ENCODE data around the gene CHURC1. TPM values are rescaled to one million over a fixed set of nuclear protein-coding genes. Genes with fewer than 3 reads are reported as not detected.

Gene CHURC1
- total and polyA plus RNA-seq, 4 donors: 18.8 to 174 (median 34.6) TPM

- TF ChIP-seq REST (IDR thresholded peaks at IDR 0.05) (peak; percentile 88), FOXA1 (IDR thresholded peaks at IDR 0.05) (peak; percentile 78), HNF4A (conservative IDR thresholded peaks at IDR 0.05) (peak; percentile 85 to 89), NR2F2 (IDR thresholded peaks at IDR 0.05) (peak; percentile 70), EGR1 (IDR thresholded peaks at IDR 0.05; ENCODE audit: low read depth in 2 of 2) (peak; percentile 20 to 27), GABPA (IDR thresholded peaks at IDR 0.05 in 1 of 2, conservative IDR thresholded peaks at IDR 0.05 in 1 of 2) (peak in 1 of 2 donors; percentile 49)
Observed at GRCh38 chr14:64942531-64943111, 28.4 kb downstream of the CHURC1 start, which contains the start of gene GPX2 (continued).

- Histone ChIP-seq H3K4me3 (ENCODE audit: low read depth in 1 of 3, low read length in 3 of 3) (no peak overlapping the region), H3K4me1 (ENCODE audit: control insufficient read depth in 4 of 4, insufficient read depth in 4 of 4, low read length in 3 of 4) (peaks cover 31 to 73% (median 57%) of the 10 kb centered on the region in 4 donors), H3K27ac (ENCODE audit: low read depth in 1 of 2, low read length in 2 of 2) (peak overlapping the region; percentile 22 to 39), H3K9ac (ENCODE audit: low read depth in 1 of 2, low read length in 2 of 2) (no peak overlapping the region), H3K9me3 (ENCODE audit: control insufficient read depth in 4 of 4, low read length in 3 of 4) (no peaks in the 10 kb centered on the region), H3K36me3 (ENCODE audit: control insufficient read depth in 4 of 4, insufficient read depth in 3 of 4, low read depth in 1 of 4, low read length in 3 of 4) (peaks cover 0 to 6% (median 0%) of the 10 kb centered on the region in 4 donors), H3K27me3 (ENCODE audit: control insufficient read depth in 4 of 4, insufficient read depth in 4 of 4, low read length in 3 of 4) (no peaks in the 10 kb centered on the region)
- no peak for TF ChIP-seq MAX (IDR thresholded peaks at IDR 0.05)
- TF ChIP-seq HNF4G (IDR thresholded peaks at IDR 0.05): no peak
- no peak for TF ChIP-seq REST (IDR thresholded peaks at IDR 0.05)
- TF ChIP-seq EGR1 (IDR thresholded peaks at IDR 0.05; ENCODE audit: low read depth in 2 of 2): no peak
- no peak for TF ChIP-seq CTCF (IDR thresholded peaks at IDR 0.05; ENCODE audit: low read depth, low read length, missing input control)
- no peak for TF ChIP-seq NR2F2 (IDR thresholded peaks at IDR 0.05)
- no peak for TF ChIP-seq FOXA2 (IDR thresholded peaks at IDR 0.05)
- TF ChIP-seq HNF4A (conservative IDR thresholded peaks at IDR 0.05): no peak
- no peak for TF ChIP-seq RXRA (IDR thresholded peaks at IDR 0.05)
- no peak for TF ChIP-seq GABPA (IDR thresholded peaks at IDR 0.05 in 1 of 2, conservative IDR thresholded peaks at IDR 0.05 in 1 of 2)
- TF ChIP-seq ZBTB33 (IDR thresholded peaks at IDR 0.05): no peak
- TF ChIP-seq TAF1 (conservative IDR thresholded peaks at IDR 0.05): no peak
- TF ChIP-seq RAD21 (IDR thresholded peaks at IDR 0.05): no peak
- no peak for TF ChIP-seq YY1 (IDR thresholded peaks at IDR 0.05)
- TF ChIP-seq FOXA1 (IDR thresholded peaks at IDR 0.05): no peak
- no peak for DNase-seq (ENCODE audit: low spot score)
- whole genome bisulfite sequencing: 83% methylated on average over 6 of the region's 6 CpGs
Observed at GRCh38 chr14:64943556-64943955, 29.3 kb downstream of the CHURC1 start.
